Hepatocyte (in vitro differentiated cells): Measurements from ENCODE around the gene RALGAPB.
"Not testable (repeated sequence)": the region's sequence is repeated elsewhere in the genome, so short reads cannot be mapped to it uniquely, and the experiment has no call there.

Source experiments
- EZH2 ChIP-seq: fragments of 200-600 bp; sonication (generic); IDR thresholded peaks from 2 replicates; pipeline ENCODE4 v1.6.1; 2016; ENCODE audit warnings: antibody characterized with exemption, mild to moderate bottlenecking, borderline replicate concordance
- TF ChIP-seq, protein P1 (sequence below): fragments of 200-600 bp; sonication (generic); IDR thresholded peaks from 2 replicates; pipeline ENCODE4 v1.5.1; 2016; ENCODE audit warnings: antibody characterized with exemption, mild to moderate bottlenecking; ENCODE audit not compliant: poor library complexity

DNA sequence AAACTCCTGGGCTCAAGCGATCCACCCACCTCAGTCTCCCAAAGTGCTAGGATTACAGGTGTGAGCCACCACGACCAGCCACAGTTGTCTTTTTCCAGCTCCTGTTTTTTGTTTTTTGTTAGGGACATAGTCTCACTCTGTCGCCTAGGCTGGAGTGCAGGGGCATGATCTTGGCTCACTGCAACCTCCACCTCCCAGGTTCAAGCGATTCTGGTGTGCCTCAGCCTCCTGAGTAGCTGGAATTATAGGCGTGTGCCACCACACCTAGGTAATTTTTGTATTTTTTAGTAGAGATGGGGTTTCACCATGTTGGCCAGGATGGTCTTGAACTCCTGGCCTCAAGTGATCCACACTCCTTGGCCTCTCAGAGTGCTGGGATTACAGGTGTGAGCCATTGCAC lies 39.8 kb upstream of the RALGAPB start:
- not testable (repeated sequence) for TF ChIP-seq EZH2
- TF ChIP-seq, protein P1, sequence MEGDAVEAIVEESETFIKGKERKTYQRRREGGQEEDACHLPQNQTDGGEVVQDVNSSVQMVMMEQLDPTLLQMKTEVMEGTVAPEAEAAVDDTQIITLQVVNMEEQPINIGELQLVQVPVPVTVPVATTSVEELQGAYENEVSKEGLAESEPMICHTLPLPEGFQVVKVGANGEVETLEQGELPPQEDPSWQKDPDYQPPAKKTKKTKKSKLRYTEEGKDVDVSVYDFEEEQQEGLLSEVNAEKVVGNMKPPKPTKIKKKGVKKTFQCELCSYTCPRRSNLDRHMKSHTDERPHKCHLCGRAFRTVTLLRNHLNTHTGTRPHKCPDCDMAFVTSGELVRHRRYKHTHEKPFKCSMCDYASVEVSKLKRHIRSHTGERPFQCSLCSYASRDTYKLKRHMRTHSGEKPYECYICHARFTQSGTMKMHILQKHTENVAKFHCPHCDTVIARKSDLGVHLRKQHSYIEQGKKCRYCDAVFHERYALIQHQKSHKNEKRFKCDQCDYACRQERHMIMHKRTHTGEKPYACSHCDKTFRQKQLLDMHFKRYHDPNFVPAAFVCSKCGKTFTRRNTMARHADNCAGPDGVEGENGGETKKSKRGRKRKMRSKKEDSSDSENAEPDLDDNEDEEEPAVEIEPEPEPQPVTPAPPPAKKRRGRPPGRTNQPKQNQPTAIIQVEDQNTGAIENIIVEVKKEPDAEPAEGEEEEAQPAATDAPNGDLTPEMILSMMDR = not testable (repeated sequence)
